GM12892 (cell line): ENCODE results near the gene L1CAM.

Experiments
- POLR2A ChIP-seq: IDR thresholded peaks from 2 replicates; pipeline ENCODE4 v1.6.1; 2011; ENCODE audit warnings: low read depth, low read length, control low read depth
- POLR2AphosphoS5 ChIP-seq: IDR thresholded peaks from 2 replicates; pipeline ENCODE4 v1.6.1; 2011; ENCODE audit warnings: low read depth, low read length, control low read depth

DNA sequence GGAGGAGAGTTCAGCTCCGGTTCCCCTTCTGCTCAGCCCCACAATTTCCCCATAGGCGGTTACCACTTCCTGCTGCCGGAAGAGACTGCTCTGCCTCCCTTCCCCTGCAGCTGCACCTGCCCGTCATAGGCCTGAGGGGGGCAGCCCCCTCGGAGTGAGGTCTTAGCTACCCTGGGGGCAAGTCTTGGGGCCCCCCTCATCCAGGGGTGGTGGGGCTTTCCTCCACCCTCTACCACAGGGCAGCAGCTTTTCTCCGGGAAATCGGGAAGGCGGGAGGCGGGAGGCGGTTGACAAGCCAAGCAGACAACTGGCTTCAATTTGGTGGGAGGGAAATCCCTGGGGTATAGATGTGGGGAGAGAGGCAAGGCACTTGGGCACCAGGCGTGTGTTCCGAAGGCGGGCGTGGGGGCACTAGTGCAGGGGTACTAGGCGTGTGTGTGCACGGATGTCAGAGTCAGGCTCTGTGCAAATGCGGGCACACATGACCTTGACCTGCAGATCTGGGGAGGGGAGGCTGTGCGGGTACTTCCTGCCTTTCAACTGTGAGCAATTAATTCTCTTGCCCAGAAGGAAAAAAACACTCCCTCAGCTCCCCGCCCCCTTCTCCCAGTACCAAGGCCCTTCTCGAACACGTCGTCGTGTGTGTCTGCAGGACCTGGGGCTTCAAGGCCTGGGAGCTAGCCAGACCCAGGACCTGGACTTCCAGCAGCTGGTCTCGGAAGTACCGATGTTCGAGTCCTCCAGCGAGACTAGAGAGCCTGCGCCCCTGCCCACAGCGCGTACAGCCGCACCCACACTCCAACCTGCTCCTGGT is 41.1 kb upstream of the L1CAM start:
- peak; percentile 69 for TF ChIP-seq POLR2AphosphoS5
- peak; percentile 80 for TF ChIP-seq POLR2A
